Measurements from ENCODE around the gene ANO2.
A peak's percentile ranks its signal among the peaks of the same experiment; 100 is the strongest.

ANO2 gene

GRCh38 chr12:5817246-5817645, 127.8 kb downstream of the ANO2 start:
- DNase-seq (ENCODE audit: insufficient read length, low spot score) = no peak
- no peak for FAIRE-seq
- no peak for TF ChIP-seq POLR2A (IDR thresholded peaks at IDR 0.05; ENCODE audit: low read depth, low read length)

GRCh38 chr12:5809586-5809985, 135.5 kb downstream of the ANO2 start:
- DNase-seq (ENCODE audit: insufficient read length, low spot score) (no peak), FAIRE-seq (no peak)
- no peak for TF ChIP-seq POLR2A (IDR thresholded peaks at IDR 0.05; ENCODE audit: low read depth, low read length)

- DNase-seq (ENCODE audit: insufficient read length, low spot score) (peak; percentile 88), FAIRE-seq (peak; percentile 64)
- TF ChIP-seq POLR2A (IDR thresholded peaks at IDR 0.05; ENCODE audit: low read depth, low read length) = no peak
Observed at GRCh38 chr12:5808981-5809380, 136.1 kb downstream of the ANO2 start.

- FAIRE-seq (no peak), DNase-seq (ENCODE audit: insufficient read length, low spot score) (no peak)
- no peak for TF ChIP-seq POLR2A (IDR thresholded peaks at IDR 0.05; ENCODE audit: low read depth, low read length)
Observed at GRCh38 chr12:5807514-5808219, 137.4 kb downstream of the ANO2 start.

DNA sequence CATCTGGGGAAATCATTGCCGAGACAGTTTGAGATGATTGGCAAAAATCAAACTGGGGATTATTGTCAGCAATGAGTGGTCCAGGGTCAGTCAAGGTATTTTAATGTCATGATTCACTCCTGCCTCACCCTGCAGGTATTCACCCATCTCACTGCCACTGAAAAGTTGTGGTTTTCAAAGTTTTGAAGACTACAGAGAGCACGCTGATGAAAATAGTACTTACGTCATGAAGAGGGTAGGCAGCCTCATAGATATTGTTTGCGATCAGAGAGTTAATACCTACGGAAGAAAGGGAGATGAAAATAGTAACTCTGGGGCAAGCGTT, 138.0 kb downstream of the ANO2 start:
- FAIRE-seq (peak; percentile 15), DNase-seq (ENCODE audit: insufficient read length, low spot score) (peak; percentile 43)
- no peak for TF ChIP-seq POLR2A (IDR thresholded peaks at IDR 0.05; ENCODE audit: low read depth, low read length)

DNA sequence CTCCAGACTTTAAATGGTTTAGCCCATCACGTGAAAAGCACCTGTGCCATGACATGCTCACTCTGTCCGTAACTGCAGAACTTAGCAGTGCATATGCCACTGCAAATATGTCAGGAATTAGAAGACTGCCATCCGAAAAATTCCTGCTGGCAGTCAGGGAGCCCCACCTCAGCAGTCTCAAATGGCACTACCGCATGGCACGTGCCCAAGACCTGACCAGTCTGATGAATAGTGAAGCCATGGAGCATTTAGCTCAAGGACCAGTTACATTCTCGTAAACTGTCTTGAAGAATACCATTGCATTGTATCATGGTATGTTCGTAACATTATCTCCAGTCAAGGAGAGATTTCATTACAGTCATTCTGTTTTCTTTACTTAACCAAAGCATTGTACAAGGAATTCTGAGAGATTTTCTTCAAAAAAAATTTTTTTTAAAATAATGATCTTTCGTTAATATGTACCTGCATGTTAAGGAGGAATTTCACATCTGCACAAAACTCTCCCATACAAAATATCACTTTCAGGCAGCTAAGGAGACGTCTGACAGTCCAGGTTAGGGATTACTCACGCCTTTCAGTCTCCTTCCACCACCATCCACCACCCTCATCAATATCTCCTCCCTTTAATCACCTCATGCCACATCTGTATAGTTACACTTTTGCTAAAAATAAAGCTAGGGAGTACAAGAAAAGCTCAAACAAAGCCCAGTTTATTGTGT, 138.5 kb downstream of the ANO2 start:
- FAIRE-seq (no peak), DNase-seq (ENCODE audit: insufficient read length, low spot score) (peak; percentile 35)
- TF ChIP-seq POLR2A (IDR thresholded peaks at IDR 0.05; ENCODE audit: low read depth, low read length) = no peak

DNA sequence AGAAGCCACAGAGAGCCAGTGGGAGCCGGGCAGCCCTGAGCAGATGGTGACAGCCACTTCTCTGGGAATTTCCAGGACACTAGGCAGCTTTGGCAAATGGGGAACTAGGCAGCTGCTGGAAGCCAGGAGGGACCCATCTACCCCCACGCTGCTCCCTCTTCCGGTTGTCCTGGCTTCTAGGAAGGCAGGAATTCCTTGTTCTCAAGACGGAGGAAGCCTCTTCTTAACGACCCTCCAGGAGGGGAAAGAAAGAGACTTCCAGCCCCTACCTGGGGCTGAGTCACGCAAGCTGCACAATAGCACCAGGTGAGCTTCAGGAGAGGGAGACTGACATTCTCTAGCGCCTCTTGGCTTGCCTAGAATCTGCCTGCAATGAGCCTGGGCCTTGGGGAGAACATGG, 141.5 kb downstream of the ANO2 start:
- no peak for DNase-seq (ENCODE audit: insufficient read length, low spot score)
- TF ChIP-seq POLR2A (IDR thresholded peaks at IDR 0.05; ENCODE audit: low read depth, low read length) = no peak
- FAIRE-seq = no peak

GRCh38 chr12:5798242-5799015, 146.6 kb downstream of the ANO2 start:
- TF ChIP-seq POLR2A (IDR thresholded peaks at IDR 0.05; ENCODE audit: low read depth, low read length) = no peak
- FAIRE-seq (no peak), DNase-seq (ENCODE audit: insufficient read length, low spot score) (no peak)

DNA sequence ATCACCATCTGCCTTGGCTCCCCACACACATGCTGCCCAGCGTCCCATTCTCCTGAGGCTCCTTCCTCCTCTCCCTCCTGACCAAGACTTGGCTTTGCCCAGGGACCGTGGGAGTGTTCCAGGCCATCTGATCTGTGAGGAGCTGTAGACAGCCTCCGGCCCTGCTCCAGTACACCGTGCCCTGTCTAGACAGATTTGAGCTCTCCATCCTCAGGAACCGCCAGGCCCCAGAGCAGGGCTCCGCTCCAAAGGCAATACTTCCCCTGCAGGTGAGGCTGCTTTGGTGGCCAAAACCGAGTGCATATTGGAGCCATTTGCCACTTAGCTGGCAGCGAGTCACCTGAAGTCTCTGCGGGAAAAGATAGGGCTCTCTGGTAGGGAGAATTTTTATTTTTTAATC, 147.4 kb downstream of the ANO2 start:
- DNase-seq (ENCODE audit: insufficient read length, low spot score) = no peak
- no peak for TF ChIP-seq POLR2A (IDR thresholded peaks at IDR 0.05; ENCODE audit: low read depth, low read length)
- no peak for FAIRE-seq

DNA sequence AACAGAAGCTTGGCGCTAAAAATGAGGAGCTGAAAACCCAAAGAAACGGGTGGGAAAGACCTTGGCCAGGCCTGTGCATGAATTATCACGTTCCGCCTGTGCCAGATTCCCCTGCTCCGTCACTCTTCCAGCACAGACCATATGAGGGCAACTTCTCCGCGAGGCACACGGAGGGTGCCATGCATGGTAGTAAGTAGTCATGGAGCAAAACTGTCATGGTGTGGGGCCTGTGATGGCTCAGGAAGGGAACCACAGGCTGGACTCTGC, 148.2 kb downstream of the ANO2 start:
- TF ChIP-seq POLR2A (IDR thresholded peaks at IDR 0.05; ENCODE audit: low read depth, low read length) = no peak
- DNase-seq (ENCODE audit: insufficient read length, low spot score) (no peak), FAIRE-seq (no peak)

DNA sequence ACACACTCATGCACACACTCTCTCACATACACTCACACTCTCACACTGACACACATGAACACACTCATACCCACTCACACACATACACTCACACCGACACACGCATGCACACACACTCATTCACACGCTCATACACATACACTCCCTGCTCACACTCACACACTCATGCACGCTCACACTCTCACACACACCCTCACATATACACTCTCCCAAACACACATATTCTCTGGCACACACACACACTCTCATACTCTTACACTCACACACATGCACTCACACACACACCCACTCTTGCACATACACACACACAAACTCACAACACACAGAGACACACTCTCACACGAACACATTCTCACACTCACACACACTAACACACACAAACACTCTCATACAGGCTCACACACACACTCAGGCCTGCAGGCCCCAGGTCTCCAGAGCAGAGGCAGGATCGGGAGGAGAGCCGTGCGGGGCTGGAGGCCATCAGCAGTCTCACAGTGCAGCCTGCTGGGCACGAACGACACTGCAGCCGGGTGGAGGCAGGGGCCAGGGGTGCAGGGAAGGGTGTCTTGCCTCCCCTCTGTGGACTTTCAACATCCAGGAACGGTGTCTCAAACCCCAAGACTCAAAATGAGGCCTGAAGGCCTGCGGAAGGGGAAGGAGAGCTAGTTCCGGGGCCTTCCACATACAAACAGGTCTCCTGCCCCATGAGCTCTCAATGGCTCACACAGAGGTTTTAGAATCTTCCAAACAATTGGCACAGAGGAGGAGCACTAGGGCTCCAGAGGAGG, 148.7 kb downstream of the ANO2 start:
- DNase-seq (ENCODE audit: insufficient read length, low spot score) (peak; percentile 35), FAIRE-seq (no peak)
- TF ChIP-seq POLR2A (IDR thresholded peaks at IDR 0.05; ENCODE audit: low read depth, low read length) = no peak

GRCh38 chr12:5794156-5794555, 150.9 kb downstream of the ANO2 start:
- FAIRE-seq = no peak
- DNase-seq (ENCODE audit: insufficient read length, low spot score) = no peak
- TF ChIP-seq POLR2A (IDR thresholded peaks at IDR 0.05; ENCODE audit: low read depth, low read length) = no peak

DNA sequence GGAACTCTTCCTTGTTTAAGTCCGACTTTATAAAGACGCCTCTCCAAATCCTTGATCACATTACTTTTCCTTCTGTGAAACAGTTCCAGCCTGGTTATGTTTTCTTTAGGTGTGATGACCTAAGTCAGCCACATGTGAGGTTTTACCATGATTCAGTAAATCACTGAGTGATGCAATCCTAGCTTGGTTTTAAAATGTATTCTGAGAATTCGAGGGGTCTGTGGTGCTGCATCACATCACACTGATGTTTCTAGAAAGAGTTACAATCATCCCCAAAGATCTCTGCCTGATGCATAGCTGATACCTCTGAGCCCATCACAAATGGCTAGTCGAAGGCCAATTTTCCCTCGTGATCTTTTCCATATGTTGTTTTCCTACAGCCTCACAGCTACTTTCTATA, 152.7 kb downstream of the ANO2 start:
- TF ChIP-seq POLR2A (IDR thresholded peaks at IDR 0.05; ENCODE audit: low read depth, low read length) = no peak
- DNase-seq (ENCODE audit: insufficient read length, low spot score) = no peak
- FAIRE-seq = no peak

DNA sequence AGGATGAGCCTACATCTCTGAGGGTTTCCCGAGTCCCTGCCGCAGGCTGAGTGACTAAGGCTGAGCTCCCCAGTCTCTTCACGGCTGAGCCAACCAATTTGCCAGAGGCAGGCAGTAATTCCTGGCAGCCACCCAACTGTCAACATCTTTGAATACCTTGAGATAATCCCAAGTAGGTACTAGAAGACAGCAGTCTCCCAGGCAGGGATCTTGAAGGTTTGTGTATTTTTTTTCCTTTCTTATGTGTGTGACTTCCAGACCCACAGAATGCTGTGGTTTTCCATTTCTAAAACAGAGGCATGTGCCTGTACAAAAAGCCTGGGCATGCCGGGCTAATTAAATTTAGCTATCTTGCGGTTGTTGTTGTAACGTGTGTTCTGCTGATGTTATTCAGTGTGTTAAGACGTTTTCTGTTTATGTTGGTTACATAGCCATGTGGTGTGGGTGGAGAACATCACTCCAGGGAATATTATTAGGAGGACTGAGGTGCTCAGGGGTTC, 155.5 kb downstream of the ANO2 start:
- FAIRE-seq (no peak), DNase-seq (ENCODE audit: insufficient read length, low spot score) (no peak)
- TF ChIP-seq POLR2A (IDR thresholded peaks at IDR 0.05; ENCODE audit: low read depth, low read length) = no peak
